B cell (primary cell): ENCODE data around the gene NRM. TPM values are rescaled to one million over a fixed set of nuclear protein-coding genes. Genes with fewer than 3 reads are reported as not detected.

ENCODE experiments used
- ATAC-seq: fragments of 200-7000 bp; cut with Tn5 transposase; one replicate; pipeline ENCODE4 v1.10.0; 2021; ENCODE audit warnings: low read depth, mild to moderate bottlenecking, moderate number of reproducible peaks, moderate library complexity
- CTCF ChIA-PET: fragments of 350-600 bp; sonication (Branson Sonifier 250); formaldehyde crosslinking; loops from one replicate; lab custom pipeline; 2021; ENCODE audit warnings: antibody characterized with exemption, inconsistent platforms; lab: Charles Lee
- POLR2A ChIA-PET: fragments of 350-600 bp; sonication (Branson Sonifier 250); formaldehyde crosslinking; loops from one replicate; lab custom pipeline; 2021; ENCODE audit warnings: antibody characterized with exemption; lab: Charles Lee
- DNase-seq: peaks from one replicate; pipeline ENCODE4 v3.0.0; 2013
- H2AFZ ChIP-seq: 2 replicates; pipeline ENCODE4 v1.6.1; 2012; ENCODE audit warnings: mild to moderate bottlenecking, low read depth, low read length; ENCODE audit not compliant: insufficient read depth, poor library complexity, severe bottlenecking
- H3K27ac ChIP-seq, 2 donors: 1 replicate in 1 of 2; 2 replicates in 1 of 2; pipeline ENCODE4 v1.5.1; 2012 to 2013; ENCODE audit warnings: low read length in 2 of 2, mild to moderate bottlenecking in 2 of 2, moderate library complexity in 1 of 2
- H3K27me3 ChIP-seq, 4 experiments: fragments of 200-600 bp in 1 of 4; sonication (generic) in 1 of 4; replicated peaks in 1 of 4; 1 replicate in 2 of 4; 2 replicates in 2 of 4; pipeline versions ENCODE4 v1.6.1 to v1.7.0; 2013 to 2016; ENCODE audit warnings: low read length in 3 of 4, mild to moderate bottlenecking in 2 of 4, mixed read lengths in 1 of 4, moderate library complexity in 1 of 4; ENCODE audit not compliant: insufficient read depth in 4 of 4, control insufficient read depth in 3 of 4; ENCODE audit errors: control extremely low read depth in 1 of 4
- H3K36me3 ChIP-seq, 2 experiments: replicated peaks in 1 of 2; 1 replicate in 1 of 2; 2 replicates in 1 of 2; pipeline versions ENCODE4 v1.6.1 to v1.7.1; 2013; ENCODE audit warnings: low read length in 1 of 2; ENCODE audit not compliant: insufficient read depth in 2 of 2, control insufficient read depth in 1 of 2; ENCODE audit errors: control extremely low read depth in 1 of 2, extremely low read depth in 1 of 2
- H3K4me1 ChIP-seq, 2 donors: fragments of 200-600 bp in 1 of 2; sonication (generic) in 1 of 2; 1 replicate in 1 of 2; 2 replicates in 1 of 2; pipeline versions ENCODE4 v1.5.1 to v1.6.1; 2013 to 2017; ENCODE audit warnings: low read length in 2 of 2; ENCODE audit not compliant: control insufficient read depth in 2 of 2, insufficient read depth in 2 of 2
- H3K4me2 ChIP-seq: replicated peaks from 2 replicates; pipeline ENCODE3; 2012; ENCODE audit warnings: mild to moderate bottlenecking, low read depth, low read length; ENCODE audit not compliant: poor library complexity, severe bottlenecking
- H3K4me3 ChIP-seq, 5 experiments: fragments of 200-600 bp in 1 of 5; sonication (generic) in 1 of 5; 1 replicate in 3 of 5; 2 replicates in 2 of 5; pipeline versions ENCODE4 v1.5.1 to v1.7.0; 2011 to 2016; ENCODE audit warnings: low read length in 4 of 5, mild to moderate bottlenecking in 4 of 5, low read depth in 2 of 5, control low read depth in 1 of 5, moderate library complexity in 1 of 5; ENCODE audit not compliant: insufficient read depth in 1 of 5; ENCODE audit errors: control extremely low read depth in 1 of 5, extremely low read depth in 1 of 5
- H3K79me2 ChIP-seq: fragments of 200-600 bp; sonication (generic); one replicate; pipeline ENCODE4 v1.6.0; 2016; ENCODE audit warnings: low read length; ENCODE audit not compliant: control insufficient read depth, insufficient read depth
- H3K9ac ChIP-seq: fragments of 200-600 bp; sonication (generic); 2 replicates; pipeline ENCODE4 v1.6.1; 2017; ENCODE audit warnings: mild to moderate bottlenecking, low read length, moderate library complexity
- H3K9me3 ChIP-seq, 3 donors: one replicate each; pipeline versions ENCODE4 v1.6.1 to v1.7.1; 2013; ENCODE audit warnings: low read length in 2 of 3; ENCODE audit not compliant: control insufficient read depth in 2 of 3, insufficient read depth in 1 of 3; ENCODE audit errors: control extremely low read depth in 1 of 3
- H4K20me1 ChIP-seq: 2 replicates; pipeline ENCODE4 v1.6.0; 2012; ENCODE audit warnings: mild to moderate bottlenecking, low read length; ENCODE audit not compliant: insufficient read depth, control insufficient read depth, poor library complexity, severe bottlenecking
- H3K27ac Mint-ChIP-seq: one replicate; pipeline ENCODE4 v1.8.0; 2021; ENCODE audit warnings: mixed read lengths
- H3K27me3 Mint-ChIP-seq: one replicate; pipeline ENCODE4 v1.8.0; 2021; ENCODE audit warnings: mixed read lengths
- H3K4me1 Mint-ChIP-seq: one replicate; pipeline ENCODE4 v1.8.0; 2021; ENCODE audit warnings: mixed read lengths
- H3K4me3 Mint-ChIP-seq: one replicate; pipeline ENCODE4 v1.8.0; 2021; ENCODE audit warnings: mixed read lengths
- H3K9me3 Mint-ChIP-seq: one replicate; pipeline ENCODE4 v1.8.0; 2022; ENCODE audit warnings: mixed read lengths; ENCODE audit not compliant: insufficient read depth
- CTCF ChIP-seq: fragments of 200-600 bp; IDR thresholded peaks from one replicate; pipeline ENCODE4 v1.8.0; 2022; ENCODE audit warnings: antibody characterized with exemption, mild to moderate bottlenecking
- EZH2 ChIP-seq: IDR thresholded peaks from 2 replicates; pipeline ENCODE4 v1.6.1; 2012; ENCODE audit warnings: borderline replicate concordance, low read depth, mild to moderate bottlenecking, moderate library complexity, low read length; ENCODE audit not compliant: insufficient read depth, poor library complexity, severe bottlenecking
- WGBS: methylation state at CpG from one replicate; pipeline ENCODE4 v1.1.5; 2013; ENCODE audit warnings: missing lambda C conversion rate; ENCODE audit not compliant: insufficient coverage; 5-methylcytosine and 5-hydroxymethylcytosine counted together
- intact Hi-C: fragments of 100-400 bp; cut with micrococcal nuclease; formaldehyde crosslinking; loops from one replicate; pipeline ENCODE4 v1.10.0; 2022
- polyA plus RNA-seq: library from polyadenylated mRNA; depleted of rRNA; stranded (reverse); fragments of >200 nt; gene quantifications from 2 replicates; pipeline ENCODE4 v1.2.3, GENCODE V29; 2012
- total RNA-seq, 2 donors: library from RNA; stranded (reverse); fragments of 120-200 nt in 1 of 2; gene quantifications; 1 replicate in 1 of 2; 2 replicates in 1 of 2; pipeline versions ENCODE4 v1.2.3 to v1.2.4, GENCODE V29; 2013 to 2022

NRM gene
- total and polyA plus RNA-seq, 2 donors (not counting 1 experiment from before 2014, with no cell fraction given): 24.9 to 26.0 TPM

DNA sequence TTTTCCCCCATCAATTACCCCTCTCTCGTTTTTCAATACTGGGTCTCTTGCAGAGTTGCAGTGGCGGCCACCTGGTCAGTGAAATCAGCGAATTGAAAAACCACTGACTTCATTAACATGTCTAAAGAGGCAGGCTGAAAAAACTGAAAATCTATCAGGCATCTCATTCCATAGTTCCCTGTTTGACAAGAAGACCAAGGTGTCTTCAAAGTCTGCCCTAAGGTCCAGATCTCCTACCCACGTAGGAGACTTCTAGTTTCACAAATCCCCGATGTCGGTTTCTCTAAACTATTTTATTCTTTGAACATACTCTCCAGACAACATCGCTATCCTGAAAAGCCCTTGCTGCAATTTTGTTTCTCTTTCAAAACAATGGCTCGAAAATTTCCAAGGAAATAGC is 28.6 kb upstream of the NRM start:
- Mint-ChIP-seq H3K4me3 (peak overlapping the region; percentile 90), H3K27me3 (no peaks in the 10 kb centered on the region), H3K9me3 (no peaks in the 10 kb centered on the region), H3K27ac (peak overlapping the region; percentile 90), H3K4me1 (peaks cover 54% of the 10 kb centered on the region)
- Histone ChIP-seq H3K79me2 (peaks cover 60% of the 10 kb centered on the region), H3K4me1 (peaks cover 26 to 42% of the 10 kb centered on the region in 2 donors), H2AFZ (peak overlapping the region; percentile 68), H3K4me2 (peak overlapping the region; percentile 83), H3K4me3 (peak overlapping the region in 4 of 5 experiments; percentile 22 to 93 (median 92)), H3K27me3 (no peaks in the 10 kb centered on the region), H3K9me3 (no peaks in the 10 kb centered on the region), H3K9ac (peak overlapping the region; percentile 78), H3K36me3 (peaks cover 2 to 21% of the 10 kb centered on the region in 2 experiments), H4K20me1 (peaks cover 28% of the 10 kb centered on the region), H3K27ac (peak overlapping the region; percentile 28 to 40)
- ChIA-PET POLR2A (interaction anchor here (0.5 to 9.8 kb wide), 7 partner anchors 32 to 177 kb away, joined by 3 to 216 read pairs (median 4); partner anchors contain the start of genes PPP1R10 and PPP1R18), CTCF (interaction anchor here (1.9 to 22.5 kb wide), 4 partner anchors 11 to 177 kb away, joined by 10 to 963 read pairs (median 82); partner anchors contain the start of genes DHX16 and NRM)
- intact Hi-C loops: no loop called here
- DNase-seq (no peak), ATAC-seq (no peak)
- 2% methylated on average over 6 of the region's 8 CpGs for WGBS
- no peak for TF ChIP-seq CTCF
- TF ChIP-seq EZH2: no peak
